Measurements from ENCODE around the gene CFAP300.
A peak's percentile ranks its signal among the peaks of the same experiment; 100 is the strongest.

The CFAP300 gene

DNA sequence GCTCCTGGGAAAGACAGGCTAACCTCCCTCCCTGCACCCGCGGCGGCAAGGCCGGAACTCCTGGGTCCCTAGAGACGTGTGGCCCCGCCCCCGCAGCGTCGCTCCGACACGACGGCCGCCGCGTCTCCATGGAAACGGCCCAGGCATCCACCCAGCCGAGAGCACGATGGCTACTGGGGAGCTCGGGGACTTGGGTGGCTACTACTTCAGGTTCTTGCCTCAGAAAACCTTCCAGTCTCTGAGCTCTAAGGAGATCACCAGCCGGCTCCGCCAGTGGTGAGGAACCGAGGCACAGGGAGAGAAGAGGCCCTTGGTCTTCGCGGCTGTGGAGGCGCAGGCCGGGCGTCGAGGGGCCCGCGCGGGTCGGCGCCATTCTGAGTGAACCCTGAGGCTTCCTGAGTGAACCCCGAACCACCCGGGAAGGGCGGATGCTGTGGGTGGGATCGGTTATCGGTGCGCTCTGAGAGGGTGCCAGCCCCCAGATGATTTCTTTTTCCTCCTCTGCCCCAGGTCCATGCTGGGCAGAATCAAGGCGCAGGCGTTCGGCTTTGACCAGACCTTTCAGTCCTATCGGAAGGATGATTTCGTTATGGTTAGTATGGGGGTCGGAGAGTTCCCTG, at the start of gene CFAP300:
Gene CFAP300, plus strand, starts transcription at position 133 of the 620 bp plus-strand sequence. Its CDS starts 34 bp downstream, at position 167.
- no peak for FAIRE-seq

DNA sequence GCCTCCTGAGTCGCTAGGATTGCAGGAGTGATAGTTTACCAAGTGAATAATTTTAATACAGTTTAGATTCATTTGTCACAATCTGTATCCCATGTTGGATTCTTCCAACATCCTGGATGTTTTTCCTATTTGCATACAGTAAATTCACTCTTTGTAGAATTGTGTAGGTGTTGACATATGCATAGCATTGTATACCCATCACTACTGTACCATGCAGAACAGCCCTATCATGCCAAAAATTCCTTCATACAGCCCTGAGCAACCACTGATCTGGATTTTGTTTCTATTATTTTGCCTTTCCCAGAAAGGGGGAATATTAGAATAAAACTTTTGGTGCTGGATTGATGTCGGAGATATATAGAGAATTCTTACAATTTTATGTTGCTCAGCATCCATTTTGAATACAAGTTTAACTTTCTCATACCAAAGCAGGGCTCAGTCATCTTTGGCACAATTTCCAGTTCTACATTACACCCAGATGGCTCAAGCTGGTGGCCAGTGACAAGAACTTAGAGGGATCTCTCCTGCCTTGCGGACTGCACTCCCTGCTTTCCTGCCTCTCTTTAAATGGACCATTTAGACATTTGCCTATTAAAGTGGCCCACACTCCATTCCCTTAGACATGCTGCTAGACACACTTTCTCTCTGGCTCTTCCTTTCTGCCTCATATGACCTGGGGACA, 45.4 kb upstream of the CFAP300 start:
- no peak for FAIRE-seq

DNA sequence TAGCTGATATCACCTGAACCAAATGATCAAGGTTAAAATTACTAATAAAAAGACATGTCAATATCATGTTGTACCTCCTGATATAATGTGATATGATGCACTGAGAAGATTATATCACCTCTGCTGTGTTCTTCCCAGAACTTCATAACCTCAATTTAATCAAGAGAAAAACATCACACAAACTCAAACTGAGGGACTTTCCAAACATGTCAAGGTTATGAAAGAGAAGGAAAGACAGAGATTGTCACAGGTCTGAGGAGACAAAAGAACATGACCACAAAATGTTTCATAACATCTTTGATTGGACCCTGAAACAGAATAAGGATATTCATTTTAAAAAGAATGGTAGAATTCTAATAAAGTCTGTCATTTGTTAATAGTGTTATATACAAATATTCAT, 43.0 kb upstream of the CFAP300 start:
- no peak for FAIRE-seq

DNA sequence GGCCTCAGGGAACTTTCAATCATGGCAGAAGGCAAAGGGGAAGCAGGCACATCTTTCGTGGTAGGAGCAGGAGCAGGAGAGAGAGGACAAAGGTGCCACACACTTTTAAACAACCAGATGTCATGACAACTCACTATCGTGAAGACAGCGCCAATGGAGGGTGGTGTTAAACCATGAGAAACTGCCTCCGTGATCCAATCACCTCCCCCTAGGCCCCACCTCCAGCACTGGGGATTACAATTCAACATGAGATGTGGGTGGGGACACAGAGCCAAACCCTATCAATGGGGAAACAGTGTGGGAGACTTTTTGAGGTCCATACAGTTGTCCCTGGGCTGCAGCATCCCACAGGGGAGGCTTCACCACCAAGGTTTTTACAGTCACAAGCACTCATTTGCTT, 41.9 kb upstream of the CFAP300 start:
- no peak for FAIRE-seq

DNA sequence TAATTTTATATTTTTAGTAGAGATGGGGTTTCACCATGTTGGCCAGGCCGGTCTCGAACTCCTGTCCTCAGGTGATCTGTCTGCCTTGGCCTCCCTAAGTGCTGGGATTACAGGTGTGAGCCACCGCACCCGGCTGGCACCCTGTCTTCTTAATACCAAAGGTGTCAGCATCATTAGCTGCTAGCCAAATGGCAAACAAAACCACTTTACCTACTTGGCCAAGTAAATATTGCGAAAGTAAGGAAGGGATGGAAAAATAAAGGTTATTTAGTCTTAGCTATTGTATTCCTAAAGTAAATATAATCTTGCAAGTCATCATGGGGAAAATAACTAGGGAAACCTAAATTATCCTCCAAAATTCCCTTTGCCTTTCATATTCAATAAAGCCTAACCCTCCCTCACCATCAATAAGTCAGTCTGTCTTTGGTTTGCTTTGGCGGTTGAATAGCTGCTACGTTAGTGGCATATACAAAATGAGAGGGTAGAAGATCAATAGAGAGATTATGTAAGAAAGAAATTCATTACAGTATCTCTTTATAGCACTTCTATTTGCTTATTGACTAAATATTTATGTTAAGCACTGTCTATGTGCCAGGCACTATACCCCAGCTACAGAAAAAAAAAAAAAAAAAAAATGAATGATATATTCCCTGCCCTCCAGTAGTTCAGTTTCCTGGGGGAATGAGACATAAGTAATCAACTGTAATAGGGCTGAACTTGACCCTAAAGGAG, 40.2 kb upstream of the CFAP300 start:
- no peak for FAIRE-seq

DNA sequence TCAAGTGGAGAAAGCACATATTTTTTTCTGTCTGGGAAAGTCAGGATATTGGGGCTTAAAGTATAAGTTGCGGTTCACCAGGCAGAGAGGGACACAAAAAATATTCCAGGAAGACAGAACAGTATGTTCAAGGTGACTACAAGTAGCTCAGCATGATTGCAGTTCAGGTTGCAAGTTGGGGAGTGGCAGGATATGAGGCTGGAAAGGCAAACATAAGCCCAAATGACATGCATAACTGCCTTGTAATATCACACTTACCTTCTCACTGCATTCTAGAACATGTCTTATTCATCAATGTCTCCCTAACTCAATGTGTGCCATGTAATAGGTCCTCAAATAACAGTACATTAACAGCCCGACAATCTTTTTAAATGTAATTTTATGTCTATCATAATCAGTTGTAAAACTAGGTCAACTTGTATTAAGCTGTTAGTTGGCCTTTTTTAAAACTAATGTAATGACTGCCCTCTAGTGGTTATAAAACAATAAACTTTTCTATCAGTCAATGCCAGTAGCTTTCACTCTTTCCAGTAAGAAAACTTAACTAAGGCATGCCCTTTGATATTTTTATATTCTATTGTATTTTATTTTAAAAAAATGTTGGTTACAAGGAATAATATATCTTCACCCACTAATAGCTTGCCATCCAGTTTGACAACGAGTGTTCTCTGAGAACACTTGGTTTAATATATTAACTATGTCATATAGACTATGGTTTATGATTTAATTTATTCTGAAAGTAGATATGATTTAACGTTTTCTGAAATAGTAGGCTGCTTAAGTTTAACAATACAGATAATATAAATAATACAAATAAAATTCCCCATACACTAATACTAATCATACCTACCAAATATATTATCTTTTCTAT, 39.4 kb upstream of the CFAP300 start:
- FAIRE-seq = peak; percentile 96

DNA sequence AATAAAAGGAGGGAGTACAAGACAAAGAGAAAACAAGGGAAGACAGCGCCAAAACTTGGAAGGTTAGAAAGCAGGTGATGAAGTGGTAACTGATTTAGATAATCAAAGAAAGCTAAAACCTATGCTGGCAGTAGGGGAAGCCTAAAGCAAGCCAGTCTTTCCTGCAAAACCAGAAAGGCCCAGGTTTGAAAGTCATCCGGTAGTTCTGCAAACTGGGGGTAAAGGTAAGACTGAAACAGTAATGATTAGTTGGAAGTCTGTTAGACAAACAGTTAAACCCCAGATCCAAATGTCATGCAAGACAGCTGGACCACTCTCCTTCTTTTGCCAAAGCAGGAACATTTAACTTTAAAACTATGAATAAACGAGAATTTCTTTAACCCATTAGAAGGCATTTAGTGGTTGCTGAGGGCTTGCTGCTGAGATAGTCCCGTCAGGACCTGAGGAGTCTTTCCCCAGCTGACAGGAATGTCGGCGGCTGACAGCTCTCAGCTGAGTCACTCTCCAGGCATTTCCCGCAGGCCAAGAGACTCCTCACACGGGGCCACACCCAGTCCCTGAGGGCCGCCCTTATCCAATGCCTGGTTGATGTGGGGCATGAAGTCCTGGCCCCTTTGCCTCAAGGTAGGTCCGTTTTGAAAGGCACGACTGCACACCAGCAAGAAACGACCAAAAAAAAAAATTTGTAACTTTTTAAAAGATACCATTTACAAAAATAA, 36.3 kb upstream of the CFAP300 start:
- no peak for FAIRE-seq

DNA sequence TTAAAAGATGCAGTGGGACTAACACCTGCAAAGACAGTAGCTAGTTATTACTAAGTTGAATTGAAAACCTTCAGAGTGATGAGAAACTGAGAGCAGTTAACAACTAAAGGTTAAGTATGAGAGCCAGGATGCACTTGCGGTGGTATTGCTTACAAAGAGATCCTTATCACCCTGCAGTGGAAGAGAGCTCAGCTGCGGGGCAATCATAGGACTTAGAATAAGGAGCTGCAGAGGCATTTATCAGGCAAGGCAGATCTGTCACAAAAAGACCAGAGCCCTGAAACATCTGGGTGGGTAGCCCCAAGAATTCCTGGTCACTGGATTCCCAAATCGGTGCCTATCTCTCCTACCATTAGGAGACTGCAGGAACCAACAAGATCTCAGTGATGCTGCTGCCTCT, 34.3 kb upstream of the CFAP300 start:
- no peak for FAIRE-seq

DNA sequence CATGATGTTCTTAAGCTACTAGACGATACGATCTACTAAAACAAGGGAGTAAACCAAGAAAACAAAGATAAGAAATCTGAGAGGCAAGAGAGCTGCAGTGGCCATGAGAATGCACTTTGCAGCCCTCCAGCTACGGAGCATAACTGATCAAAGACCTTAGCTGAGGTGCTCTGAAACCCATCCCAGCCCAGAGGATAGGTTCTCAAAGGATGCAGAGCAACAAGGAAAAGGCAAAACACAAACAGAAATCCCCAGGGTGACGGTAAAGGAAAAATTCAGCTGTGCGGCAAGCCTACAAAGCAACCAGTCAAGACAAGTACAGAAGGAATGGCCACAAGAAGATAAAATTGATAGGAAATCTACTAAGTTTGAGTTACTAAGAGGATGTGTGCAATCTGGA, 32.5 kb upstream of the CFAP300 start:
- FAIRE-seq = no peak

DNA sequence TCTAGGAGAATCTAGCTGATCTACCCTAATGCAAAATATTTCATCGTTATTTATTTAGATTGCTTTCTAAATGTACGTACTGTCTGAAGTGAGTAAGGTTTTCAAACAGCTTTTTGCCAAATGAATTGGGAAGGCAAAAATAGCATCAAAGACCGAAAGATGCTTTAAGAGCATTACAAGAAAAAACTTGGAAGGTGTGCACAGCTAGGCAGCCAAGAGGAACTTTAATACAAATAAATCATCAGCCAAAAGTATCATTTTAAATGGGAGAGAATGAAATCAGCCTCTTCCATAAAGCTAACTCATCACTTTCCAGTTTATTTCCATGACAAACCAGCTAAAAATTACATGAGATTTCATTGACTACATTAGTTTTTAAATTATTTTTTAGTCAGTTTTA, 30.2 kb upstream of the CFAP300 start:
- FAIRE-seq = no peak

DNA sequence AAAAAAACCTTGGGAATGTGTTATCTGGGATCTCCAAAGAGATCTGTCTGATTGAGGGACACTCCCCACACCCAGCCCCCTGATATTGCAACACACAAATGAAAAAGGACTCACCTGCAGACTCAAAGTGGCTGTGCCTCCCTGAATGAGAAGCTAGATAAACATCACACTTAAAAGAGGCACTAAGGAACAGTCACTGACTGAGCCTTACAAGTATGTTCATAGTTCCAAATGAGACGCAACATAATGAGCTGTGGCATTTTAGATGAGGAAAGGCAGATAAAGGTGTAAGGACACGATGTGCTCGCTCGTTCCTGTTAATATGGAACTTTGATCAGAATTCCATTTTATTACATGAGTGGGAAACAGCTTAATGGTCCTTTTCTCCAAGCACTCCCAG, 21.0 kb upstream of the CFAP300 start:
- FAIRE-seq = no peak

DNA sequence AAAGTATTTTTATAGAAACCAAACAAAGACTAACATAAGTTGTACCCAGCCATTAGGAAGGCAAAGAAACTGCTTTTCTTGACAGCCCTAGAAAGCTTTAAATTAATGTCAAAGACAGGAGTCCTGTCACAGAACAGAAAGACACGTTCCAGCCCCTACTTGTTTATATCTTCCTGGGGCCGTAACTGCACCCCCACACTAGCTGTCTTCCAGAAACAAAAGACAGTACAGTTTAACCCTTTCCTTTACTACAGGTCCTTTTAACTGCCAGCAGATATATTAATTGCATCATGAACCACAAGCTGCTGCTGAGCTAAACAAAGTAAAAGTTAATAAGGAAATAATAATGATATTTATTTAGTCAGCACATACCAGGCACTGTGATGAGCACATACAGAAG, 20.3 kb upstream of the CFAP300 start:
- no peak for FAIRE-seq

DNA sequence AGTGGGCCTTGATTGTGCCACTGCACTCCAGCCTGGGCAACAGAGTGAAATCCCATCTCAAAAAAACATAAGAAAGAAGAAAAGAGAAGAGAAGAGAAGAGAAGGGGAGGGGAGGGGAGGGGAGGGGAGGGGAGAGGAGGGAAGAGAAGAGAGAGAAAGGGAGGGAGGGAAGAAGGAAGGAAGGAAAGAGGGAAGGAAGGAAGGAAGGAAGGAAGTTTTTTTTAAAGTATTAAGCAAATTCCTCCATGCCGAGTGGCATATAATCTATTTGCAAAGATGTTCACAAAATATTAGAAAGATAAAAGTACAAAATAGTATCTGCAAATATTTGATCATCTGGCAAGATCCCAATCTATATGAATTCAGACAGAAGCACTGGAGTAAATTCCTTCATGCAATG, 10.5 kb upstream of the CFAP300 start:
- FAIRE-seq = no peak

DNA sequence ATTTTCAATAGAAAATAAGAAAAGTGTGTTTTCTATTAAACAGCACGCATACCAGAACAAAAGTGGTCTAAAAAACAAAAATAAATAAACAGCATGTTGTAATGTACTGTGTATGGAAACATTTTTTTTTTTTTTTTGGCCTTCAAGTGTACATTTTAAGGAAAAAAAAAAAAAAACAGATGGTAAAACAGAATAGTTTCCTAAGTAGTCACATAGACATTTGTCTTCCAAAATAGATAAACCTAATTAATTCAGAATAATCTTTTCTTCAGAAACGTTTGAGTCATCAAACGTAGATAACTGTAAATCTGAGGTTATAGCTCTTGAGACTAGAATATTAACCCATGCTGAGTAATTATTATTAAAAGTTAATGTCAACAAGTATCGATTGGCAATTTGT, 396 bp upstream of the CFAP300 start:
- no peak for FAIRE-seq

DNA sequence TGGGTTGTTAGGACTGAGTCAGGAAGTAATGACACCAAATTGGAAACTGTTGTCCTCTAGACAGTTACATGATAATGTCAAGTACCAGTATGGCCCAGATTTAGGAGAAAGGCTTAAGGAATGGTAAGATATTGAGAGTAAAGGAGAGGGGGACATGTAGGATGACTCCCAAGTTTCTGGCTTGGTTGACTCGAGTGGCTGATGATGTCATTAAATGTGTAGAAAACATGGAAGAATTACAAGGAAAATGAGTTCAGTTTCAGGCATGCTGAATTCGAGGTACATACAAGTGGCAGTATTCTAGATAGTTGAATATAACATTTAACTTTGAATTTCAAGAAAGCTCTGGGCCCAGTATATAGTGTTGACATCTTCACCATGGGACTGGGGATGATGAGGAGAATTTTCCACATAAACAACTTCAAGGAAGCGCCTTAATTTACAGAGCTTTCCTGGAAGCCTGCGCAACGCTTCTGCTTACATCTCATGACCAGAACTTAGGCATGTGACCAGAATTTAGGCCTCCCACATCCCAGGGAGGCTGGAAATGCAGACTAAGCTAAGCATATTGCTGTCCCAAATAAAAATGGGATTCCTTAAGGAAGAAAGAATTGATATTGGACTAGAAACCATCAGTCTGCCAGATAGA, 3.8 kb downstream of the CFAP300 start:
- FAIRE-seq = no peak

DNA sequence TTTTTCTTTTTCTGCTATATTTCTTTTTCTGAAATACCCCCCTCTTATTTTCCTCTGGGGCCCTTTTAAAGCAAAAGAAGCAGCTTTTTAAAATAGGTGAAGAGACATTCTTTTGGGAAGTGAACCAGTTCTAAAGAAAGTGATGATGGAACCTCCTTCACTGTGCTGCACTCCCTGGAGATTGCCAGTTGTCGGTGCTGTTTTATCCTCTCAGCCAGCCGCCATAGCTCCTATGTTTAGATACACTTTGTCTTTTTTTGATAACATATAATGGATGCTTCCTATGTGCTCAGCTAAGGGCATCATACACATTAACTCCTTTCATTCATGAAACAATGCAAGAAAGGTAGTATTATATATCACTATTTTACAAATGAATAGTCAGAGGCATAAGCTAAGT, 14.0 kb downstream of the CFAP300 start:
- no peak for FAIRE-seq

DNA sequence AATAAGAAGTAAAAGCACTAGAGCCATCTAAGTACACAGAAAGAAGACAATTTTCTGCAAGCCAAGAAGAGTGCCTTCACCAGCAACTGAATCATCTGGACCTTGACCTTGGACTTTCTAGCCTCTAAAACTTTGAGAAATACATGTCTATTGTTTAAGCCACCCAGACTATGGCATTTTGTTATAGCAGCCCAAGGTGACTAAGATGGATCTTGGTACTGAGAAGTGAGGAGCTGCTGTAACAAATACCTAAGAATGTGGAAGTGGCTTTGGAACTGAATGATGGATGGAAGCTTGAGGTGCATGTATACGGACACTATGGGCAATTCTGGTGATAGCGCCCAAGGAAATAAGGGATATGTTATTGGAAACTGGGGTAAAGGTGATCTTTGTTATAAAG, 14.9 kb downstream of the CFAP300 start:
- FAIRE-seq = no peak

DNA sequence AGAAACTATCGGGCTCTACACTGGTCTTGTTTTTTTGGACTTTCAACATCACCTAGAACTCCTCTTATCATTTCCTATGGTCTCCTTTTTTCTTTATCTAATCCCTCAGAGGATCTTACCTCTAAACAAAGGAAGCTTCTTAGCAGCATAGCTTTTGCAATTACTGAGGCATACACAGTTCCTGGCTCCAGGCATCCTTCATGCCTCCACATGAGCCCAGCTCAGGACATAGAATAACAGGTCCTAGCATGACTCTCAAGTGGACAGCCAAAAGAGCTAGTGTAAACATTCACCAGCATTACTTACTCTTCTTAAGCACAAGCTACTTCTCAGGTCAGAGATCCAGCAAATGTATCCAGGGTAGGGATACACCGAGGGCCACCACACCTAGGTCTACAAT, 17.1 kb downstream of the CFAP300 start:
- FAIRE-seq = no peak

DNA sequence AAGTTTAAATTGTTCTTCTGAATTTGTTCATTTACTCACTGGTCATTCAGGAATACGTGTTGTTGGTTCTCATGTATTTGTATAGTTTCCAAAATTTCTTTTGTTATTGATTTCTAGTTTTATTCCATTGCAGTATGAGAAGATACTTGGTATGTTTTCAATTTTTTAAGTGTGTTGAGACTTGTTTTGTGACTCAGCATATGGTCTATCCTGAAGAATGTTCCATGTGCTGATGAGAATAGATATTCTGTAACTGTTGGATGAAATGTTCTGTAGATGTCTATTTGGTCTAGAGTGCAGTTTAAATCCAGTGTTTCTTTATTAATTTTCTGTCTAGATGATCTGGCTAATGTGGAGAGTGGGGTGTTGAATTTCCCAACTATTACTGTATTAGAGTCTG, 23.5 kb downstream of the CFAP300 start:
- FAIRE-seq = no peak

DNA sequence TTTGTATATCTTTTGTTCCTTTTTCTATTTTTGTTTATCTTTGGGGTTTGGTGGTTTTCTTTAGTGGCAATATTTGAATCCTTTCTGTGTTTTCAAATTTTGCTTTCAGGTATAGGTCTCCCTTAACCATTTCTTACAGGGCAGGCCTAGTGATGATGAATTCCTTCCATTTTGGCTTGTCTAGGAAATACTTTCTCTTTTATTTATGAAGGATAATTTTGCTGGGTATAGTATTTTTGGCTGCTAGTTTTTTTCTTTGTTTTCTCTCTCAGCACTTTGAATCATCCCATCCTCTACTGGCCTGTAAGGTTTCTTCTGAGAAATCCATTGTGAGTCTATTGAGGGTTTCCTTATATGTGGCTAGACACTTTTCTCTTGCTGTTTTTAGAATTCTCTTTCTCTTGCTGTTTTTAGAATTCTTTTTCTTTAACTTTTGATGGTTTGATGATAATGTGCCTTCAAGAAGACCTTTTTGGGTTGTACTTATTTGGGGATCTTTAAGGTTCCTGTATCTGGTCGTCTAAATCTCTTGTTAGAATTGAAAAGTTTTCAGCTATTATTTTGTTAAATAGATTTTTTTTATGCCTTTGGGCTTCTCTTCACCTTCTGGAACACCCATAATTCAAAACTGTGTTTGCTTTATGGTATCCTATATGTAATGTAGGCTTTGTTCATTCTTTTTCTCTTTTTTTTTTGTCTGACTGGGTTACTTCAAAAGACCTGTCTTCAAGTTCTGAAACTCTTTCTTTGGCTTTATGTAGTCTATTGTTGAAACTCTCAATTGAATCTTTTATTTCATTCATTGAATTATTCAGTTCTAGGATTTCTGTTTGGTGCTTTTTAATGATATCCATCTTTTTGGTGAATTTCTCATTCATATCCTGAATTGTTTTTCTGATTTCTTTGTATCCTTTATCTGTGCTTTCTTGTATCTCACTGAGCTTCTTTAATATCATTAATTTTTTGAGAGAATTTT, 24.5 kb downstream of the CFAP300 start:
- no peak for FAIRE-seq

DNA sequence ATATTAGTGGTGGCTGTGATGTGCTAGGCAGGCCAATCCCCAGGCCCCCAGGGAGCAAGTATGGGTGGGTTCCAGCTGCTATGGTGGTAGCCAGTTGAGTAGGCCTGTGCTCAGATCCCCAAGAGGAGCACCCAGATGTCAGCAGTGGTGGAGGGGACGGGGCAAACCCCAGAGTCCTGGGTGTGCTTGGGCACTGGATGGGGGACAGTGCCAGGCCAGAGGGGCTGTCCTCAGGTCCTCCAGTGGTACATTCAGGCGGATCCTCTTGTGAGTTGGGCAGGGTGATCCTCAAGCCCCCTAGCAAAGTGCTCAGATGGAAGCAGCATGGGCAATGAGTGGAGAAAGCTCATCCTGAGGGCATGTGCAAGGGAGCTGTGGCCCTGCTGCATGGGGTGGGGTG, 26.0 kb downstream of the CFAP300 start:
- no peak for FAIRE-seq
